GM23338 (cell line): Measurements from ENCODE around the gene ANKRD44.

Experiments used
- CREB1 ChIP-seq: fragments of 250-450 bp; sonication (Bioruptor Pico); IDR thresholded peaks from 2 replicates; pipeline ENCODE4 v1.5.0; 2020; ENCODE audit warnings: low read depth, mild to moderate bottlenecking, moderate library complexity
- EZH2 ChIP-seq: fragments of 200-600 bp; sonication (generic); IDR thresholded peaks from one replicate; pipeline ENCODE4 v1.8.0; 2017; ENCODE audit warnings: antibody characterized with exemption, mild to moderate bottlenecking, low read depth; ENCODE audit not compliant: unreplicated experiment
- JUNB ChIP-seq: IDR thresholded peaks from one replicate; pipeline ENCODE4 v1.6.1; 2016; ENCODE audit warnings: antibody characterized with exemption; ENCODE audit not compliant: unreplicated experiment
- NANOG ChIP-seq: IDR thresholded peaks from 2 replicates; pipeline ENCODE4 v1.6.1; 2016; ENCODE audit warnings: antibody characterized with exemption, borderline replicate concordance
- POLR2AphosphoS5 ChIP-seq: IDR thresholded peaks from 2 replicates; pipeline ENCODE4 v1.6.1; 2016; ENCODE audit warnings: antibody characterized with exemption, low read depth
- TF ChIP-seq, protein P1 (sequence below), 2 experiments: fragments of 200-600 bp in 1 of 2; sonication (generic) in 1 of 2; conservative IDR thresholded peaks; 2 replicates each; pipeline versions ENCODE4 v1.5.1 to v1.6.1; 2016 to 2017; ENCODE audit warnings: antibody characterized with exemption in 2 of 2, low read depth in 2 of 2, mild to moderate bottlenecking in 2 of 2, moderate library complexity in 1 of 2
- TF ChIP-seq, protein P2 (sequence below): IDR thresholded peaks from one replicate; pipeline ENCODE4 v1.6.1; 2018; ENCODE audit warnings: antibody characterized with exemption; ENCODE audit not compliant: unreplicated experiment
- TF ChIP-seq, protein P3 (sequence below): fragments of 250-450 bp; sonication (Bioruptor Pico); IDR thresholded peaks from 2 replicates; pipeline ENCODE4 v1.5.0; 2020; ENCODE audit warnings: mild to moderate bottlenecking, moderate library complexity

DNA sequence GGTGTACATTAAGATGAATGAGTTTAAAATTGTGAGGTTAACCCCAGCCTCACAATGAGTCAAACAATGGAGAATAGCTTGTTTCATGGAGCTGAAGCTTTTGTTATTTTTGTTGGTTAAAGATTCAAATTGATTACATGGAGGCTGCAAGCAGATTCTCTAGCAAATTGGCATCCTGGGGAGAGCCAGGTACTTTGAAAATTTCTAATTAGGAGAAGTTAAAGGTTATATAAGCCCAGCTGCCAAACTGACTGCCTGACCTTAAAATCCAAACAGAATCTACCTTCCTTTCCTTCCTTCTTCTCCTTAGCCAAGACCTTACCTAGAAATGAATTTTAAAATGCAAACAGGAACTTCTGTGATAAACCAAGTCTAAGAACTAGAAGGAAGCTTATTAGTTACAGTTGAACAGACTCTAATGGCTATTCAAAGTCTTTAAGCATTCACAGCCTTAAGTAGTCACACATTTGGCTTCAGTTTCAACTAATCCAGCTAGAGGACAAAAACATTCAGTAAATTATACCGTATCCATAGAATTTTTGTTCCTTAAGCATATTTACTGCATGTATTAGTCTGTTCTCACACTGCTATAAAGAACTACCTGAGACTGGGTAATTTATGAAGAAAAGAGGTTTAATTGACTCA is 352.6 kb downstream of the ANKRD44 start:
- TF ChIP-seq, protein P1, sequence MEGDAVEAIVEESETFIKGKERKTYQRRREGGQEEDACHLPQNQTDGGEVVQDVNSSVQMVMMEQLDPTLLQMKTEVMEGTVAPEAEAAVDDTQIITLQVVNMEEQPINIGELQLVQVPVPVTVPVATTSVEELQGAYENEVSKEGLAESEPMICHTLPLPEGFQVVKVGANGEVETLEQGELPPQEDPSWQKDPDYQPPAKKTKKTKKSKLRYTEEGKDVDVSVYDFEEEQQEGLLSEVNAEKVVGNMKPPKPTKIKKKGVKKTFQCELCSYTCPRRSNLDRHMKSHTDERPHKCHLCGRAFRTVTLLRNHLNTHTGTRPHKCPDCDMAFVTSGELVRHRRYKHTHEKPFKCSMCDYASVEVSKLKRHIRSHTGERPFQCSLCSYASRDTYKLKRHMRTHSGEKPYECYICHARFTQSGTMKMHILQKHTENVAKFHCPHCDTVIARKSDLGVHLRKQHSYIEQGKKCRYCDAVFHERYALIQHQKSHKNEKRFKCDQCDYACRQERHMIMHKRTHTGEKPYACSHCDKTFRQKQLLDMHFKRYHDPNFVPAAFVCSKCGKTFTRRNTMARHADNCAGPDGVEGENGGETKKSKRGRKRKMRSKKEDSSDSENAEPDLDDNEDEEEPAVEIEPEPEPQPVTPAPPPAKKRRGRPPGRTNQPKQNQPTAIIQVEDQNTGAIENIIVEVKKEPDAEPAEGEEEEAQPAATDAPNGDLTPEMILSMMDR (conservative IDR thresholded peaks at IDR 0.05; ENCODE audit: low read depth in 2 of 2): no peak
- TF ChIP-seq, protein P2, sequence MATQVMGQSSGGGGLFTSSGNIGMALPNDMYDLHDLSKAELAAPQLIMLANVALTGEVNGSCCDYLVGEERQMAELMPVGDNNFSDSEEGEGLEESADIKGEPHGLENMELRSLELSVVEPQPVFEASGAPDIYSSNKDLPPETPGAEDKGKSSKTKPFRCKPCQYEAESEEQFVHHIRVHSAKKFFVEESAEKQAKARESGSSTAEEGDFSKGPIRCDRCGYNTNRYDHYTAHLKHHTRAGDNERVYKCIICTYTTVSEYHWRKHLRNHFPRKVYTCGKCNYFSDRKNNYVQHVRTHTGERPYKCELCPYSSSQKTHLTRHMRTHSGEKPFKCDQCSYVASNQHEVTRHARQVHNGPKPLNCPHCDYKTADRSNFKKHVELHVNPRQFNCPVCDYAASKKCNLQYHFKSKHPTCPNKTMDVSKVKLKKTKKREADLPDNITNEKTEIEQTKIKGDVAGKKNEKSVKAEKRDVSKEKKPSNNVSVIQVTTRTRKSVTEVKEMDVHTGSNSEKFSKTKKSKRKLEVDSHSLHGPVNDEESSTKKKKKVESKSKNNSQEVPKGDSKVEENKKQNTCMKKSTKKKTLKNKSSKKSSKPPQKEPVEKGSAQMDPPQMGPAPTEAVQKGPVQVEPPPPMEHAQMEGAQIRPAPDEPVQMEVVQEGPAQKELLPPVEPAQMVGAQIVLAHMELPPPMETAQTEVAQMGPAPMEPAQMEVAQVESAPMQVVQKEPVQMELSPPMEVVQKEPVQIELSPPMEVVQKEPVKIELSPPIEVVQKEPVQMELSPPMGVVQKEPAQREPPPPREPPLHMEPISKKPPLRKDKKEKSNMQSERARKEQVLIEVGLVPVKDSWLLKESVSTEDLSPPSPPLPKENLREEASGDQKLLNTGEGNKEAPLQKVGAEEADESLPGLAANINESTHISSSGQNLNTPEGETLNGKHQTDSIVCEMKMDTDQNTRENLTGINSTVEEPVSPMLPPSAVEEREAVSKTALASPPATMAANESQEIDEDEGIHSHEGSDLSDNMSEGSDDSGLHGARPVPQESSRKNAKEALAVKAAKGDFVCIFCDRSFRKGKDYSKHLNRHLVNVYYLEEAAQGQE: no peak
- TF ChIP-seq EZH2 (no peak), JUNB (no peak), POLR2AphosphoS5 (no peak), CREB1 (no peak), NANOG (no peak)
- TF ChIP-seq, protein P3, sequence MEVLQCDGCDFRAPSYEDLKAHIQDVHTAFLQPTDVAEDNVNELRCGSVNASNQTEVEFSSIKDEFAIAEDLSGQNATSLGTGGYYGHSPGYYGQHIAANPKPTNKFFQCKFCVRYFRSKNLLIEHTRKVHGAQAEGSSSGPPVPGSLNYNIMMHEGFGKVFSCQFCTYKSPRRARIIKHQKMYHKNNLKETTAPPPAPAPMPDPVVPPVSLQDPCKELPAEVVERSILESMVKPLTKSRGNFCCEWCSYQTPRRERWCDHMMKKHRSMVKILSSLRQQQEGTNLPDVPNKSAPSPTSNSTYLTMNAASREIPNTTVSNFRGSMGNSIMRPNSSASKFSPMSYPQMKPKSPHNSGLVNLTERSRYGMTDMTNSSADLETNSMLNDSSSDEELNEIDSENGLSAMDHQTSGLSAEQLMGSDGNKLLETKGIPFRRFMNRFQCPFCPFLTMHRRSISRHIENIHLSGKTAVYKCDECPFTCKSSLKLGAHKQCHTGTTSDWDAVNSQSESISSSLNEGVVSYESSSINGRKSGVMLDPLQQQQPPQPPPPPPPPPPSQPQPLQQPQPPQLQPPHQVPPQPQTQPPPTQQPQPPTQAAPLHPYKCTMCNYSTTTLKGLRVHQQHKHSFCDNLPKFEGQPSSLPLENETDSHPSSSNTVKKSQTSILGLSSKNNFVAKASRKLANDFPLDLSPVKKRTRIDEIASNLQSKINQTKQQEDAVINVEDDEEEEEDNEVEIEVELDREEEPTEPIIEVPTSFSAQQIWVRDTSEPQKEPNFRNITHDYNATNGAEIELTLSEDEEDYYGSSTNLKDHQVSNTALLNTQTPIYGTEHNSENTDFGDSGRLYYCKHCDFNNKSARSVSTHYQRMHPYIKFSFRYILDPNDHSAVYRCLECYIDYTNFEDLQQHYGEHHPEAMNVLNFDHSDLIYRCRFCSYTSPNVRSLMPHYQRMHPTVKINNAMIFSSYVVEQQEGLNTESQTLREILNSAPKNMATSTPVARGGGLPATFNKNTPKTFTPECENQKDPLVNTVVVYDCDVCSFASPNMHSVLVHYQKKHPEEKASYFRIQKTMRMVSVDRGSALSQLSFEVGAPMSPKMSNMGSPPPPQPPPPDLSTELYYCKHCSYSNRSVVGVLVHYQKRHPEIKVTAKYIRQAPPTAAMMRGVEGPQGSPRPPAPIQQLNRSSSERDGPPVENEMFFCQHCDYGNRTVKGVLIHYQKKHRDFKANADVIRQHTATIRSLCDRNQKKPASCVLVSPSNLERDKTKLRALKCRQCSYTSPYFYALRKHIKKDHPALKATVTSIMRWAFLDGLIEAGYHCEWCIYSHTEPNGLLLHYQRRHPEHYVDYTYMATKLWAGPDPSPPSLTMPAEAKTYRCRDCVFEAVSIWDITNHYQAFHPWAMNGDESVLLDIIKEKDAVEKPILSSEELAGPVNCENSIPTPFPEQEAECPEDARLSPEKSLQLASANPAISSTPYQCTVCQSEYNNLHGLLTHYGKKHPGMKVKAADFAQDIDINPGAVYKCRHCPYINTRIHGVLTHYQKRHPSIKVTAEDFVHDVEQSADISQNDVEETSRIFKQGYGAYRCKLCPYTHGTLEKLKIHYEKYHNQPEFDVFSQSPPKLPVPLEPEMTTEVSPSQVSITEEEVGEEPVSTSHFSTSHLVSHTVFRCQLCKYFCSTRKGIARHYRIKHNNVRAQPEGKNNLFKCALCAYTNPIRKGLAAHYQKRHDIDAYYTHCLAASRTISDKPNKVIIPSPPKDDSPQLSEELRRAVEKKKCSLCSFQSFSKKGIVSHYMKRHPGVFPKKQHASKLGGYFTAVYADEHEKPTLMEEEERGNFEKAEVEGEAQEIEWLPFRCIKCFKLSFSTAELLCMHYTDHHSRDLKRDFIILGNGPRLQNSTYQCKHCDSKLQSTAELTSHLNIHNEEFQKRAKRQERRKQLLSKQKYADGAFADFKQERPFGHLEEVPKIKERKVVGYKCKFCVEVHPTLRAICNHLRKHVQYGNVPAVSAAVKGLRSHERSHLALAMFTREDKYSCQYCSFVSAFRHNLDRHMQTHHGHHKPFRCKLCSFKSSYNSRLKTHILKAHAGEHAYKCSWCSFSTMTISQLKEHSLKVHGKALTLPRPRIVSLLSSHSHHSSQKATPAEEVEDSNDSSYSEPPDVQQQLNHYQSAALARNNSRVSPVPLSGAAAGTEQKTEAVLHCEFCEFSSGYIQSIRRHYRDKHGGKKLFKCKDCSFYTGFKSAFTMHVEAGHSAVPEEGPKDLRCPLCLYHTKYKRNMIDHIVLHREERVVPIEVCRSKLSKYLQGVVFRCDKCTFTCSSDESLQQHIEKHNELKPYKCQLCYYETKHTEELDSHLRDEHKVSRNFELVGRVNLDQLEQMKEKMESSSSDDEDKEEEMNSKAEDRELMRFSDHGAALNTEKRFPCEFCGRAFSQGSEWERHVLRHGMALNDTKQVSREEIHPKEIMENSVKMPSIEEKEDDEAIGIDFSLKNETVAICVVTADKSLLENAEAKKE (CRISPR knock-in tag): no peak
